ENCODE measurements around the gene DLG2. TPM values are rescaled to one million over a fixed set of nuclear protein-coding genes. Genes with fewer than 3 reads are reported as not detected.

The DLG2 gene
- polyA plus RNA-seq, 3 donors: 0.24 to 0.39 TPM; not detected in 1

DNA sequence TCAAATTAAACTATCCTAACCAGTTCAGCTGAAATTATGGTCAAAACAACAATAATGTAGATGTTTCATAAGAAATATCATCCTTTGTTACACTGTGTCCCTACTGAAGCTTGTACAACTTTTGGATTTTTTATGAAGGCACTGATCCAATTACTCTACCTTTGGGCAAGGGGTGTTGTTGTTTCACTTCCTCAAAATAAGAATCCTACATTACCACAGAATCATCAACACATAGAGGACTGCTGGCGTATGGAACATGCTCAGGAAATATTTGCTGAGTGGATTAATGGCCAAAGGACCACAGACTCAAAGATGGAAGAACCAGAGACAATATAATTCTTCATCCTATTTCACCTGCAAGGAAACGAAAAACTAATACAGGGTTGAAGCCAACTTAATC is 1433.4 kb downstream of the DLG2 start:
- Mint-ChIP-seq H3K4me1 (no peaks in the 10 kb centered on the region), H3K27me3 (ENCODE audit: low read depth in 3 of 3) (no peaks in the 10 kb centered on the region)

DNA sequence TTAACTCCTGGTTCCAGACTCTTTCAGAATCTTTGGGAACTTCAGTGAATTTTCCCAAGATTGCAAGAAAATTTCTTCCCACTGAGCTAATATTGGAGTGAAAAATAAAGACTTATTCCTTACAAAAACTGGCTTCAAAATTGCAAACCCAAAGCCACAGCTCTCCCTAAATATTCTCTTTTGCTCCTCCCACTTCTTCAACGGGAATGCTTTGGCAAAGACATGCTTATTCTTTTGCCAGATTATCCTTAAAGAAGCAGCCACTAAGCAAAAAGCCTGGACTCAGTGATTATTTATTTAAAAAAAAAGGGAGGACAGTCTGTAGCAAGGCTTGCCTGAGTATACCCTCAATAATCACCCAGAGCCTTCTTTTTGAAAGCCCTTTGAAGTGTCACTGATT is 1438.6 kb downstream of the DLG2 start:
- Mint-ChIP-seq H3K4me3 (no peak overlapping the region), H3K27me3 (ENCODE audit: low read depth in 3 of 3) (no peaks in the 10 kb centered on the region), H3K36me3 (no peaks in the 10 kb centered on the region), H3K9me3 (peaks cover 0 to 6% (median 0%) of the 10 kb centered on the region in 7 donors), H3K4me1 (no peaks in the 10 kb centered on the region), H3K27ac (no peak overlapping the region)
- no CpG with 5 or more reads among the region's 1 CpG for WGBS (ENCODE audit: insufficient coverage)
- no peak for DNase-seq
- no peaks in the 10 kb centered on the region for H4K20me1 ChIP-seq (ENCODE audit: insufficient read depth, low read length)
- no peak overlapping the region for H3K4me3 ChIP-seq (replicated peaks in 1 of 3; ENCODE audit: low read depth in 2 of 3, low read length in 3 of 3)
- H3K4me1 ChIP-seq (ENCODE audit: control insufficient read depth in 1 of 2, insufficient read depth in 2 of 2, low read length in 2 of 2): no peaks in the 10 kb centered on the region
- H3K9ac ChIP-seq (ENCODE audit: insufficient read depth, low read length, poor library complexity, severe bottlenecking): no peak overlapping the region
- TF ChIP-seq, protein P1, sequence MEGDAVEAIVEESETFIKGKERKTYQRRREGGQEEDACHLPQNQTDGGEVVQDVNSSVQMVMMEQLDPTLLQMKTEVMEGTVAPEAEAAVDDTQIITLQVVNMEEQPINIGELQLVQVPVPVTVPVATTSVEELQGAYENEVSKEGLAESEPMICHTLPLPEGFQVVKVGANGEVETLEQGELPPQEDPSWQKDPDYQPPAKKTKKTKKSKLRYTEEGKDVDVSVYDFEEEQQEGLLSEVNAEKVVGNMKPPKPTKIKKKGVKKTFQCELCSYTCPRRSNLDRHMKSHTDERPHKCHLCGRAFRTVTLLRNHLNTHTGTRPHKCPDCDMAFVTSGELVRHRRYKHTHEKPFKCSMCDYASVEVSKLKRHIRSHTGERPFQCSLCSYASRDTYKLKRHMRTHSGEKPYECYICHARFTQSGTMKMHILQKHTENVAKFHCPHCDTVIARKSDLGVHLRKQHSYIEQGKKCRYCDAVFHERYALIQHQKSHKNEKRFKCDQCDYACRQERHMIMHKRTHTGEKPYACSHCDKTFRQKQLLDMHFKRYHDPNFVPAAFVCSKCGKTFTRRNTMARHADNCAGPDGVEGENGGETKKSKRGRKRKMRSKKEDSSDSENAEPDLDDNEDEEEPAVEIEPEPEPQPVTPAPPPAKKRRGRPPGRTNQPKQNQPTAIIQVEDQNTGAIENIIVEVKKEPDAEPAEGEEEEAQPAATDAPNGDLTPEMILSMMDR (IDR thresholded peaks at IDR 0.05): no peak
- H3K79me2 ChIP-seq (ENCODE audit: insufficient read depth, low read length): no peaks in the 10 kb centered on the region
- H3K9me3 ChIP-seq (replicated peaks in 1 of 2; ENCODE audit: control insufficient read depth in 1 of 2, insufficient read depth in 1 of 2, low read length in 2 of 2): no peaks in the 10 kb centered on the region
- no peak overlapping the region for H3K4me2 ChIP-seq (replicated peaks; ENCODE audit: extremely low read depth, low read length, poor library complexity, severe bottlenecking)
- intact Hi-C loops (cut with micrococcal nuclease): no loop called here
- no peak overlapping the region for H2AFZ ChIP-seq (ENCODE audit: insufficient read depth, low read depth, low read length, poor library complexity, severe bottlenecking)
- no peak overlapping the region for H3K27ac ChIP-seq (ENCODE audit: low read depth in 1 of 2, low read length in 2 of 2)
- no peaks in the 10 kb centered on the region for H3K36me3 ChIP-seq (replicated peaks in 1 of 2; ENCODE audit: control insufficient read depth in 1 of 2, insufficient read depth in 2 of 2, low read length in 2 of 2)
- no peaks in the 10 kb centered on the region for H3K27me3 ChIP-seq (ENCODE audit: control insufficient read depth in 2 of 2, insufficient read depth in 2 of 2, low read length in 2 of 2)

More for the DNA sequence above, 1433.4 kb downstream of the DLG2 start:
- Histone ChIP-seq H3K27me3 (ENCODE audit: control insufficient read depth in 2 of 2, insufficient read depth in 2 of 2, low read length in 2 of 2) (no peaks in the 10 kb centered on the region), H3K4me2 (replicated peaks; ENCODE audit: extremely low read depth, low read length, poor library complexity, severe bottlenecking) (no peak overlapping the region), H3K4me3 (replicated peaks in 1 of 3; ENCODE audit: low read depth in 2 of 3, low read length in 3 of 3) (no peak overlapping the region), H3K9ac (ENCODE audit: insufficient read depth, low read length, poor library complexity, severe bottlenecking) (no peak overlapping the region), H4K20me1 (ENCODE audit: insufficient read depth, low read length) (no peaks in the 10 kb centered on the region), H3K36me3 (replicated peaks in 1 of 2; ENCODE audit: control insufficient read depth in 1 of 2, insufficient read depth in 2 of 2, low read length in 2 of 2) (no peaks in the 10 kb centered on the region), H3K27ac (ENCODE audit: low read depth in 1 of 2, low read length in 2 of 2) (no peak overlapping the region), H3K79me2 (ENCODE audit: insufficient read depth, low read length) (no peaks in the 10 kb centered on the region), H3K4me1 (ENCODE audit: control insufficient read depth in 1 of 2, insufficient read depth in 2 of 2, low read length in 2 of 2) (no peaks in the 10 kb centered on the region), H2AFZ (ENCODE audit: insufficient read depth, low read depth, low read length, poor library complexity, severe bottlenecking) (no peak overlapping the region), H3K9me3 (replicated peaks in 1 of 2; ENCODE audit: control insufficient read depth in 1 of 2, insufficient read depth in 1 of 2, low read length in 2 of 2) (peaks cover 0 to 14% of the 10 kb centered on the region in 2 donors)
- DNase-seq: no peak
- Mint-ChIP-seq H3K36me3 (no peaks in the 10 kb centered on the region), H3K4me3 (no peak overlapping the region), H3K27ac (no peak overlapping the region), H3K9me3 (peaks cover 0 to 16% (median 2%) of the 10 kb centered on the region in 7 donors)
- WGBS (ENCODE audit: insufficient coverage): no CpG with 5 or more reads among the region's 2 CpGs
- intact Hi-C loops (cut with micrococcal nuclease): no loop called here
- TF ChIP-seq, protein P1 (IDR thresholded peaks at IDR 0.05): no peak

All from CD14-positive monocyte (primary cell).